Astrocyte (in vitro differentiated cells and primary cell): ENCODE results near the gene CRYBA2. TPM values are rescaled to one million over a fixed set of nuclear protein-coding genes. Genes with fewer than 3 reads are reported as not detected.
A peak's percentile ranks its signal among the peaks of the same experiment; 100 is the strongest.

Experiments used
- DNase-seq: peaks from one replicate; pipeline ENCODE4 v3.0.0-alpha.2; 2010; ENCODE audit warnings: low read depth
- FAIRE-seq: peaks from 2 replicates; lab custom pipeline; 2011; peaks lifted over from hg19 to GRCh38; lab: Jason Lieb, UNC
- H2AFZ ChIP-seq: 2 replicates; pipeline ENCODE4 v1.6.0; 2012; ENCODE audit warnings: low read depth, low read length, inconsistent platforms
- H3K27ac ChIP-seq: 2 replicates; pipeline ENCODE4 v1.5.1; 2011; ENCODE audit warnings: low read depth, low read length, inconsistent platforms
- H3K27me3 ChIP-seq: 2 replicates; pipeline ENCODE4 v1.6.0; 2011; ENCODE audit warnings: low read length, inconsistent platforms; ENCODE audit not compliant: insufficient read depth
- H3K36me3 ChIP-seq: 2 replicates; pipeline ENCODE4 v1.5.1; 2011; ENCODE audit warnings: low read length, inconsistent platforms; ENCODE audit not compliant: insufficient read depth
- H3K4me1 ChIP-seq: 2 replicates; pipeline ENCODE4 v1.5.1; 2011; ENCODE audit warnings: low read length, inconsistent platforms; ENCODE audit not compliant: insufficient read depth
- H3K4me2 ChIP-seq: 2 replicates; pipeline ENCODE4 v1.6.0; 2012; ENCODE audit warnings: low read length, inconsistent platforms
- H3K4me3 ChIP-seq: 2 replicates; pipeline ENCODE4 v1.5.1; 2011; ENCODE audit warnings: low read depth, mild to moderate bottlenecking, low read length, inconsistent platforms; ENCODE audit not compliant: insufficient read depth
- H3K79me2 ChIP-seq: 2 replicates; pipeline ENCODE4 v1.6.0; 2012; ENCODE audit warnings: mild to moderate bottlenecking, low read length, inconsistent platforms; ENCODE audit not compliant: insufficient read depth
- H3K9ac ChIP-seq: 2 replicates; pipeline ENCODE4 v1.6.0; 2012; ENCODE audit warnings: mild to moderate bottlenecking, low read length, inconsistent platforms
- H3K9me3 ChIP-seq: 2 replicates; pipeline ENCODE4 v1.5.1; 2012; ENCODE audit warnings: low read depth, mild to moderate bottlenecking, low read length, inconsistent platforms; ENCODE audit not compliant: insufficient read depth
- H4K20me1 ChIP-seq: 2 replicates; pipeline ENCODE4 v1.6.0; 2012; ENCODE audit warnings: low read length, inconsistent platforms; ENCODE audit not compliant: insufficient read depth
- H3K27ac Mint-ChIP-seq: one replicate; pipeline ENCODE4 v1.8.0; 2021; ENCODE audit warnings: mild to moderate bottlenecking, mixed read lengths; ENCODE audit not compliant: unreplicated experiment
- H3K27me3 Mint-ChIP-seq: one replicate; pipeline ENCODE4 v1.8.0; 2021; ENCODE audit warnings: low read depth, mixed read lengths; ENCODE audit not compliant: unreplicated experiment
- H3K36me3 Mint-ChIP-seq: one replicate; pipeline ENCODE4 v1.8.0; 2021; ENCODE audit warnings: low read depth, mixed read lengths; ENCODE audit not compliant: unreplicated experiment
- H3K4me1 Mint-ChIP-seq: one replicate; pipeline ENCODE4 v1.8.0; 2021; ENCODE audit warnings: low read depth, mixed read lengths; ENCODE audit not compliant: unreplicated experiment
- H3K4me3 Mint-ChIP-seq: one replicate; pipeline ENCODE4 v1.8.0; 2021; ENCODE audit warnings: mild to moderate bottlenecking, moderate library complexity, mixed read lengths; ENCODE audit not compliant: unreplicated experiment
- H3K9me3 Mint-ChIP-seq: one replicate; pipeline ENCODE4 v1.8.0; 2021; ENCODE audit warnings: mild to moderate bottlenecking, mixed read lengths; ENCODE audit not compliant: unreplicated experiment
- EZH2 ChIP-seq: IDR thresholded peaks from 2 replicates; pipeline ENCODE4 v1.6.1; 2012; ENCODE audit warnings: mild to moderate bottlenecking, low read length, inconsistent platforms; ENCODE audit not compliant: insufficient read depth
- total RNA-seq: library from RNA; stranded (reverse); gene quantifications from 2 replicates; pipeline ENCODE4 v1.2.1, GENCODE V29; 2021
- TF ChIP-seq, protein P1 (sequence below): IDR thresholded peaks from 2 replicates; pipeline ENCODE4 v1.5.1; 2011; ENCODE audit warnings: low read depth, mild to moderate bottlenecking, inconsistent platforms, low read length, moderate library complexity; ENCODE audit not compliant: insufficient read depth

Gene CRYBA2
- total RNA-seq, 1 donor from 2014 or later = not detected

DNA sequence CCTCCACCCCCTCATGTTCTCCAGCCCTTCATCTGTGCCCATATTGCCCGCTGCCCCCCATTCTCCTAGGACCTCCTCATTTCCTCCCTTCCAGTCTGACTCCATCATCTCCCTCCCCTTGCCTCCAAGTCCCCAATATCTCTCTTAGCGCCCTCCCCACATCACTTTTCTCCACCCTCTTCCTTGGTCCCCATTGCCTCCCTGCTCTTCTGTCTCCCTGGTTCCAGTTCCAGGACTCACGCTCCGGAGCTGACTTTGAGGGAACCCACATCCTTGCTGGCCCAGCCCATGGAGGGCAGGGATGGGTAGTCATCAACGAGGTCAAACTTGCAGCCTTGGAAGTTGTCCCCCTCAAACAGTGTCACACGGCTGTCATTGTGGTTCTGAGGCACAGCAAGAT lies 2.6 kb downstream of the CRYBA2 start:
- H3K4me1 ChIP-seq = peaks cover 9% of the 10 kb centered on the region
- H3K27me3 ChIP-seq = peaks cover 92% of the 10 kb centered on the region
- no peak overlapping the region for H2AFZ ChIP-seq
- Mint-ChIP-seq H3K4me3 (no peak overlapping the region), H3K27me3 (peaks cover 89% of the 10 kb centered on the region), H3K4me1 (no peaks in the 10 kb centered on the region), H3K9me3 (peaks cover 8% of the 10 kb centered on the region), H3K36me3 (peaks cover 2% of the 10 kb centered on the region), H3K27ac (peak overlapping the region; percentile 53)
- H3K9ac ChIP-seq = no peak overlapping the region
- FAIRE-seq = no peak
- H4K20me1 ChIP-seq = peaks cover 6% of the 10 kb centered on the region
- no peak overlapping the region for H3K4me2 ChIP-seq
- H3K4me3 ChIP-seq = no peak overlapping the region
- H3K36me3 ChIP-seq = no peaks in the 10 kb centered on the region
- TF ChIP-seq, protein P1, sequence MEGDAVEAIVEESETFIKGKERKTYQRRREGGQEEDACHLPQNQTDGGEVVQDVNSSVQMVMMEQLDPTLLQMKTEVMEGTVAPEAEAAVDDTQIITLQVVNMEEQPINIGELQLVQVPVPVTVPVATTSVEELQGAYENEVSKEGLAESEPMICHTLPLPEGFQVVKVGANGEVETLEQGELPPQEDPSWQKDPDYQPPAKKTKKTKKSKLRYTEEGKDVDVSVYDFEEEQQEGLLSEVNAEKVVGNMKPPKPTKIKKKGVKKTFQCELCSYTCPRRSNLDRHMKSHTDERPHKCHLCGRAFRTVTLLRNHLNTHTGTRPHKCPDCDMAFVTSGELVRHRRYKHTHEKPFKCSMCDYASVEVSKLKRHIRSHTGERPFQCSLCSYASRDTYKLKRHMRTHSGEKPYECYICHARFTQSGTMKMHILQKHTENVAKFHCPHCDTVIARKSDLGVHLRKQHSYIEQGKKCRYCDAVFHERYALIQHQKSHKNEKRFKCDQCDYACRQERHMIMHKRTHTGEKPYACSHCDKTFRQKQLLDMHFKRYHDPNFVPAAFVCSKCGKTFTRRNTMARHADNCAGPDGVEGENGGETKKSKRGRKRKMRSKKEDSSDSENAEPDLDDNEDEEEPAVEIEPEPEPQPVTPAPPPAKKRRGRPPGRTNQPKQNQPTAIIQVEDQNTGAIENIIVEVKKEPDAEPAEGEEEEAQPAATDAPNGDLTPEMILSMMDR = no peak
- TF ChIP-seq EZH2 = no peak
- no peak for DNase-seq
- no peak overlapping the region for H3K27ac ChIP-seq
- H3K79me2 ChIP-seq = no peaks in the 10 kb centered on the region
- peaks cover 3% of the 10 kb centered on the region for H3K9me3 ChIP-seq

GRCh38 chr2:218990052-218990451 lies 3.2 kb downstream of the CRYBA2 start:
- Histone ChIP-seq H3K27me3 (peaks cover 87% of the 10 kb centered on the region), H3K9ac (no peak overlapping the region), H3K4me3 (no peak overlapping the region), H3K4me2 (no peak overlapping the region), H3K27ac (no peak overlapping the region), H2AFZ (no peak overlapping the region), H3K79me2 (no peaks in the 10 kb centered on the region), H4K20me1 (peaks cover 6% of the 10 kb centered on the region), H3K9me3 (peaks cover 3% of the 10 kb centered on the region), H3K36me3 (no peaks in the 10 kb centered on the region), H3K4me1 (peaks cover 9% of the 10 kb centered on the region)
- TF ChIP-seq EZH2 = no peak
- TF ChIP-seq, protein P1 = no peak
- peaks cover 85% of the 10 kb centered on the region for H3K27me3 Mint-ChIP-seq
- H3K27ac Mint-ChIP-seq = no peak overlapping the region
- no peaks in the 10 kb centered on the region for H3K4me1 Mint-ChIP-seq
- peaks cover 8% of the 10 kb centered on the region for H3K9me3 Mint-ChIP-seq
- no peak for FAIRE-seq
- no peak overlapping the region for H3K4me3 Mint-ChIP-seq
- H3K36me3 Mint-ChIP-seq = peaks cover 2% of the 10 kb centered on the region
- DNase-seq = no peak

- H3K4me1 ChIP-seq = peaks cover 6% of the 10 kb centered on the region
- Mint-ChIP-seq H3K27ac (no peak overlapping the region), H3K36me3 (peaks cover 3% of the 10 kb centered on the region), H3K27me3 (peaks cover 84% of the 10 kb centered on the region), H3K9me3 (peaks cover 8% of the 10 kb centered on the region), H3K4me3 (no peak overlapping the region), H3K4me1 (peaks cover 2% of the 10 kb centered on the region)
- no peaks in the 10 kb centered on the region for H3K36me3 ChIP-seq
- no peak overlapping the region for H2AFZ ChIP-seq
- DNase-seq = no peak
- peaks cover 88% of the 10 kb centered on the region for H3K27me3 ChIP-seq
- H3K9ac ChIP-seq = no peak overlapping the region
- no peak overlapping the region for H3K27ac ChIP-seq
- H4K20me1 ChIP-seq = peaks cover 6% of the 10 kb centered on the region
- H3K4me2 ChIP-seq = no peak overlapping the region
- no peaks in the 10 kb centered on the region for H3K79me2 ChIP-seq
- no peak overlapping the region for H3K4me3 ChIP-seq
- FAIRE-seq = no peak
- no peak for TF ChIP-seq EZH2
- TF ChIP-seq, protein P1 = no peak
- peaks cover 3% of the 10 kb centered on the region for H3K9me3 ChIP-seq
These were observed 4.6 kb downstream of the CRYBA2 start for GRCh38 chr2:218988650-218989049.
